Mesenchymal stem cell (in vitro differentiated cells and primary cell): ENCODE results near the gene NPY4R2. TPM values are rescaled to one million over a fixed set of nuclear protein-coding genes. Genes with fewer than 3 reads are reported as not detected.
"Not testable (repeated sequence)": the region's sequence is repeated elsewhere in the genome, so short reads cannot be mapped to it uniquely, and the experiment has no call there.

Source experiments
- DNase-seq: peaks from one replicate; pipeline ENCODE4 v3.0.0-alpha.2; 2013
- H2AFZ ChIP-seq: one replicate; pipeline ENCODE4 v1.6.1; 2013; ENCODE audit warnings: low read depth, mild to moderate bottlenecking, control low read depth, inconsistent platforms, low read length, moderate library complexity
- H2AK5ac ChIP-seq: 2 replicates; pipeline ENCODE4 v1.6.1; 2013; ENCODE audit warnings: low read length, moderate library complexity, mild to moderate bottlenecking, inconsistent platforms; ENCODE audit not compliant: severe bottlenecking
- H2BK120ac ChIP-seq: one replicate; pipeline ENCODE4 v1.6.1; 2013; ENCODE audit warnings: low read depth, mild to moderate bottlenecking, inconsistent platforms, low read length, moderate library complexity
- H2BK12ac ChIP-seq, 2 experiments: one replicate each; pipeline ENCODE4 v1.6.1; 2013; ENCODE audit warnings: inconsistent platforms in 2 of 2, low read length in 2 of 2, mild to moderate bottlenecking in 2 of 2, moderate library complexity in 2 of 2, control low read depth in 1 of 2
- H2BK15ac ChIP-seq: one replicate; pipeline ENCODE4 v1.6.1; 2013; ENCODE audit warnings: mild to moderate bottlenecking, low read depth, inconsistent platforms; ENCODE audit not compliant: poor library complexity, severe bottlenecking
- H2BK5ac ChIP-seq: 2 replicates; pipeline ENCODE4 v1.6.1; 2013; ENCODE audit warnings: low read depth, mild to moderate bottlenecking, low read length, control low read depth, inconsistent platforms; ENCODE audit not compliant: poor library complexity, severe bottlenecking
- H3K14ac ChIP-seq, 2 experiments: one replicate each; pipeline ENCODE4 v1.6.1; 2013; ENCODE audit warnings: inconsistent platforms in 2 of 2, low read length in 2 of 2, control low read depth in 1 of 2, mild to moderate bottlenecking in 1 of 2, moderate library complexity in 1 of 2
- H3K18ac ChIP-seq, 2 experiments: one replicate each; pipeline ENCODE4 v1.6.1; 2013; ENCODE audit warnings: inconsistent platforms in 2 of 2, low read length in 2 of 2, control low read depth in 1 of 2, low read depth in 1 of 2, mild to moderate bottlenecking in 1 of 2
- H3K23ac ChIP-seq, 2 experiments: one replicate each; pipeline ENCODE4 v1.6.1; 2013; ENCODE audit warnings: inconsistent platforms in 2 of 2, low read length in 2 of 2, mild to moderate bottlenecking in 2 of 2, moderate library complexity in 2 of 2, control low read depth in 1 of 2
- H3K27ac ChIP-seq: 2 replicates; pipeline ENCODE4 v1.5.1; 2013; ENCODE audit warnings: mild to moderate bottlenecking, moderate library complexity, low read length, control low read depth, inconsistent platforms; ENCODE audit not compliant: poor library complexity, severe bottlenecking
- H3K27me3 ChIP-seq, 2 experiments: 2 replicates each; pipeline versions ENCODE4 v1.6.1 to v1.7.0; 2013; ENCODE audit warnings: low read length in 2 of 2, mild to moderate bottlenecking in 2 of 2, moderate library complexity in 2 of 2, control low read depth in 1 of 2, inconsistent platforms in 1 of 2; ENCODE audit not compliant: control insufficient read depth in 1 of 2, insufficient read depth in 1 of 2
- H3K36me3 ChIP-seq, 2 experiments: 2 replicates each; pipeline versions ENCODE4 v1.6.1 to v1.7.0; 2013; ENCODE audit warnings: low read length in 2 of 2, control low read depth in 1 of 2, inconsistent platforms in 1 of 2, low read depth in 1 of 2, mild to moderate bottlenecking in 1 of 2; ENCODE audit not compliant: insufficient read depth in 2 of 2, control insufficient read depth in 1 of 2
- H3K4ac ChIP-seq, 2 experiments: one replicate each; pipeline ENCODE4 v1.6.1; 2013; ENCODE audit warnings: inconsistent platforms in 2 of 2, low read length in 2 of 2, mild to moderate bottlenecking in 2 of 2, moderate library complexity in 2 of 2, control low read depth in 1 of 2, low read depth in 1 of 2
- H3K4me1 ChIP-seq: 2 replicates; pipeline ENCODE4 v1.6.1; 2013; ENCODE audit warnings: low read depth, low read length, control low read depth; ENCODE audit not compliant: control insufficient read depth, insufficient read depth
- H3K4me2 ChIP-seq: 2 replicates; pipeline ENCODE4 v1.6.1; 2013; ENCODE audit warnings: low read length, mild to moderate bottlenecking, inconsistent platforms; ENCODE audit not compliant: poor library complexity, severe bottlenecking
- H3K4me3 ChIP-seq, 2 experiments: 2 replicates each; pipeline versions ENCODE4 v1.5.1 to v1.7.0; 2013; ENCODE audit warnings: low read length in 2 of 2, mild to moderate bottlenecking in 2 of 2, control low read depth in 1 of 2, low read depth in 1 of 2; ENCODE audit not compliant: insufficient read depth in 1 of 2
- H3K79me1 ChIP-seq: replicated peaks from 2 replicates; pipeline ENCODE4 v1.6.1; 2013; ENCODE audit warnings: mild to moderate bottlenecking, control low read depth, low read length, inconsistent platforms; ENCODE audit not compliant: poor library complexity, severe bottlenecking
- H3K9ac ChIP-seq: 2 replicates; pipeline ENCODE4 v1.7.0; 2013; ENCODE audit warnings: mild to moderate bottlenecking, low read length, moderate library complexity
- H3K9me3 ChIP-seq: 2 replicates; pipeline ENCODE4 v1.7.0; 2013; ENCODE audit warnings: mild to moderate bottlenecking, low read length; ENCODE audit not compliant: control insufficient read depth
- H4K8ac ChIP-seq: one replicate; pipeline ENCODE4 v1.6.1; 2013; ENCODE audit warnings: inconsistent platforms, mild to moderate bottlenecking, low read length, moderate library complexity
- H4K91ac ChIP-seq: one replicate; pipeline ENCODE4 v1.6.1; 2013; ENCODE audit warnings: mild to moderate bottlenecking, low read length, inconsistent platforms
- WGBS: methylation state at CpG from one replicate; pipeline ENCODE4 v1.1.7; 2013; ENCODE audit warnings: mixed read lengths; 5-methylcytosine and 5-hydroxymethylcytosine counted together
- polyA plus RNA-seq, 2 experiments: library from polyadenylated mRNA; stranded (reverse); fragments of 200-250 nt; gene quantifications; one replicate each; pipeline ENCODE4 v1.2.3, GENCODE V29; 2013

The NPY4R2 gene
- not detected for polyA plus RNA-seq (2013, experiment 1 of 2)
- polyA plus RNA-seq (2013, experiment 2 of 2), result not detected

DNA sequence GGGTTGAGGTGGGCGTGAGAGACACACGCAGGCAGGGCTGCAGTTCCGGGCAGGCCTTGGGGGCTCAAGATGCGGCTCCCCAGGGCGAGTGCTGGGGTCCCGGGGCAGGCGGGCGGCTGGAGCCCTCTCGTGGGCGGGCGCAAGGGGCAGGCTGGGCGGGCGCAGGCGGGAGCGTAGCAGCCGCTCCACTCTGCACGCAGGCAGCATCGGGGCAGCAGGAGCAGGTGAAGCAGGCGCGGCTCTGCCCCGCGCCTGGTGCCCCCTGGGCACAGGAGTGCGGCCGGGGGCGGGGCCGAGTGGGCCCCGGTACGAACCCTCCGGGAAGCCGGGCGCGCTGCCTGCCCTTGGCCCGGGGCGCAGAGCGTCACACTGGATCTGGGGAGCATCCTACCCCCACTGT is at the start of gene NPY4R2:
Gene NPY4R2 (plus strand): TSS at position 188 of the 400 bp plus-strand sequence. CDS start 3,326 bp downstream, outside the sequence.
- WGBS, result no CpG with 5 or more reads among the region's 35 CpGs
- H2AK5ac ChIP-seq, H2BK15ac ChIP-seq, H2BK12ac ChIP-seq, H3K4ac ChIP-seq, H3K18ac ChIP-seq, H3K27ac ChIP-seq, H3K4me2 ChIP-seq, H3K9me3 ChIP-seq, H3K79me1 ChIP-seq, H3K27me3 ChIP-seq, H3K23ac ChIP-seq, H4K91ac ChIP-seq, H4K8ac ChIP-seq, H2BK5ac ChIP-seq, H3K36me3 ChIP-seq, H3K4me1 ChIP-seq, H2AFZ ChIP-seq, H2BK120ac ChIP-seq, H3K9ac ChIP-seq, H3K4me3 ChIP-seq, H3K14ac ChIP-seq, DNase-seq: not testable (repeated sequence)

DNA sequence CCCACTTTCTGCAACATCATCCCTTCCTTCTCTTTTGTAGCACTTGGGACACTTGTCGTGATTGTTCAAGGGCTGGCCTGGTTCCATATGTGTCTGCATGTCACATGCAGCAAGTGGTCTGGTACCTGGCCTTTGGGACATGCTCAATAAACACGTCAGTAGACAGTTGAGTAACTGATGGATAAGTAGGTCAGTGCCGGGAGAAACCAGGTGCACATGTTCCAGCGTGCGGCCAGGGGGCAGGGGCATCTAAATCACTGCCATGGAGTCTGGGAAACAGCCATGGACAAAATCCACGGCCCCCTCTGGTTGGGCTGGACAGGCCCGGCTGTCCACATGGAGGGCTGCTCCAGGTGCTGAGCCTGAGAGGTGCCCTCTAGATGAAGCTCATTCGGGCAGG is 47.6 kb upstream of the NPY4R2 start:
- not testable (repeated sequence) for H2BK120ac ChIP-seq, H3K4me3 ChIP-seq, H3K27me3 ChIP-seq, H2AFZ ChIP-seq, H3K14ac ChIP-seq, H3K23ac ChIP-seq, DNase-seq, H2BK15ac ChIP-seq, H3K4ac ChIP-seq, H2AK5ac ChIP-seq, H3K36me3 ChIP-seq, H2BK5ac ChIP-seq, H3K79me1 ChIP-seq, H2BK12ac ChIP-seq, H3K27ac ChIP-seq, H3K9ac ChIP-seq, H4K8ac ChIP-seq, H3K18ac ChIP-seq, H3K4me1 ChIP-seq, H4K91ac ChIP-seq, H3K4me2 ChIP-seq, H3K9me3 ChIP-seq
- no CpG with 5 or more reads among the region's 8 CpGs for WGBS

DNA sequence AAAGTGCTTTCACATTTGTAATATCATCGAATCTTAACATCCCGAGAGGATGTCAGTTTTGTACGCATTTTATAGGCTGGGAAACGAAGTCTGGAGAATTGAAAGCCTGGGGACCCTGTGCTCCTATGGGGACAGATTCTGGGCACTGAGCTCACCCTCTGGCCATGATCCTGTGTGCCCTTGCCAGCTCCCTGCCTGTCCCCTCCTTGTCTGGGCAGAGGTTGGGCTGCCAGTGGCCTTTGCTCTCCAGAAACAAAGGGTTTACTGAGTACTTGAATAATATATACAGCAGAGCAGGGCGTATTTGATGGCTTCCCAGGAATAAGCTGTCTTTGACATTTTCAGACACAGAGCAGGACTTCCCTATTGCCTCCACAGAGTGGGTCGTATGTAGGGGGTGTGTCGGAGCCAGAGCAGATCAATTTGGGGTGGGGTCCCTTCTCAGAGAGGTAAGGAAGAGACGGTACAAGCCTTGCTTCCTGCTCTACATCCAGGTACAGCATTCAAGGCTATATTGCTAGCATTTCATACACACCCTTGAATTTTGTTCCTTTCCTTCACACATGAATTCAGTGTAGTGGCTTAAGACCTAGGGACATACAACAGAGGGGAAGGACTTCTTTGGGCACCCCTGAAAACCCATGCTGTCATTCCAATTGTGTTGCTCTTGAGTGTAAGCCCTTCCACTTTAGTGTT is 46.8 kb upstream of the NPY4R2 start:
- not testable (repeated sequence) for H4K91ac ChIP-seq, H2BK120ac ChIP-seq, H3K4me3 ChIP-seq, H3K36me3 ChIP-seq, H3K9ac ChIP-seq, H2AK5ac ChIP-seq, H3K14ac ChIP-seq, H3K4me1 ChIP-seq, H3K23ac ChIP-seq, DNase-seq, H3K4me2 ChIP-seq, H3K9me3 ChIP-seq, H4K8ac ChIP-seq, H3K27ac ChIP-seq, H2AFZ ChIP-seq, H2BK15ac ChIP-seq, H3K27me3 ChIP-seq, H3K4ac ChIP-seq, H3K18ac ChIP-seq, H2BK12ac ChIP-seq, H2BK5ac ChIP-seq, H3K79me1 ChIP-seq
- WGBS, result no CpG with 5 or more reads among the region's 8 CpGs

- not testable (repeated sequence) for H2BK12ac ChIP-seq, H3K18ac ChIP-seq, H3K27ac ChIP-seq, DNase-seq, H2BK15ac ChIP-seq, H3K79me1 ChIP-seq, H2BK120ac ChIP-seq, H3K9ac ChIP-seq, H3K9me3 ChIP-seq, H3K27me3 ChIP-seq, H3K23ac ChIP-seq, H2AFZ ChIP-seq, H4K91ac ChIP-seq, H3K36me3 ChIP-seq, H3K14ac ChIP-seq, H4K8ac ChIP-seq, H3K4ac ChIP-seq, H2AK5ac ChIP-seq, H3K4me3 ChIP-seq, H3K4me2 ChIP-seq, H2BK5ac ChIP-seq, H3K4me1 ChIP-seq
- no CpG with 5 or more reads among the region's 5 CpGs for WGBS
Measured at GRCh38 chr10:47872236-47872635, 46.2 kb upstream of the NPY4R2 start.
